ENCODE results near the gene NR2C1.
"Not testable (repeated sequence)": the region's sequence is repeated elsewhere in the genome, so short reads cannot be mapped to it uniquely, and the experiment has no call there.

NR2C1 gene

DNA sequence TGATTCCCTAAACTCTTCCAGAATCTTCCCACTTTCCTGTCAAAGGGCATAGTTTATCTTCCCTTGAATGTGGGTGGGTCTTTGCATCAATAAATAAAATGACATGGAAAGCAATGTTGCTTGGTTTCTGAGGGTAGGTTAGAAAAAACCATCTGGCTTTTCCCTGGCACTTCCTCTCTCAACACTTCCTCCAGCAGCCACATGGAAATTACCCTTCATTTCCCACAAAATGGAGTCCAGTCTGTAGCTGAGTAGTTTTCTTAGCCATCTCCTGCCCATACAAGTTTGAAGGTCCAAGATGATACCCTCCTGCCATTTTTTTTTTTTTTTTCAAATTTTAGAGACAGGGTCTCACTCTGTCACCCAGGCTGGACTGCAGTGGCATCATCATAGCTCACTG, 58.9 kb downstream of the NR2C1 start:
- H3K4me3 ChIP-seq (ENCODE audit: low read depth, low read length), result no peak overlapping the region
- no peak for DNase-seq (ENCODE audit: low read depth)

DNA sequence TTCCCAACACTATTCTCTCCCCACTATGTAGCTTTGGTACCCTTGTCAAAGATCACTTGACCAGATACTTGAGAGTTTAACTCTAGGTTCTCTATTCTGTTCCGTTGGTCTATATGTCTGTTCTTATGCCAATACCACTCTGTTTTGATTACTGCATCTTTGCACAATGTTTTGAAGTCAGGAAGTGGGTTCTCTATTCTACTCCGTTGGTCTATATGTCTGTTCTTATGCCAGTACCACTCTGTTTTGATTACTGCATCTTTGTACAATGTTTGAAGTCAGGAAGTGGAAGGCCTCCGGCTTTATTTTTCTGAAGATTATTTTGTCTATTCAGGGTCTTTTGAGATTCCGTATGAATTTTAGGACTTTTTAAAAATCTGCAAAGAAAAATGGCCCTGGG, 67.2 kb downstream of the NR2C1 start:
- no peak for DNase-seq (ENCODE audit: low read depth)
- no peak overlapping the region for H3K4me3 ChIP-seq (ENCODE audit: low read depth, low read length)

DNA sequence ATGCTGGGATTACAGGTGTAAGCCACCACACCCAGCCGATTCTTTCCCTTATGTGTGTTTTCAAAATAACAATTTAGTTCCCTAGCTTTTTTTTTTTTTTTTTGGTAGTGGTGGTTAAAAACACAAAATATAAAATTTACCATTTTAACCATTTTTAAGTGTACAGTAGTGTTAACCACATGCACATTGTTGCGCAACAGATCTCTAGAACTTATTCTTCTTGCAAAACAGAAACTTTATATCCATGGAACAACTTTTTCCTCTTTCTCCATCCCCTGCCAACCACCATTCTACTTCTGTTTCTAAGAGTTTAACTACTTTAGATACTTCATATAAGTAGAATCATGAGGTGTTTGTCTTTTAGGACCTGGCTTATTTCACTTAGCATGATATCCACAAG, 68.8 kb downstream of the NR2C1 start:
- peak; percentile 47 for DNase-seq (ENCODE audit: low read depth)
- no peak overlapping the region for H3K4me3 ChIP-seq (ENCODE audit: low read depth, low read length)

- H3K4me3 ChIP-seq (ENCODE audit: low read depth, low read length), result peak overlapping the region; percentile 83
- no peak for DNase-seq (ENCODE audit: low read depth)
Measured at GRCh38 chr12:95003921-95004272, 69.5 kb downstream of the NR2C1 start.

DNA sequence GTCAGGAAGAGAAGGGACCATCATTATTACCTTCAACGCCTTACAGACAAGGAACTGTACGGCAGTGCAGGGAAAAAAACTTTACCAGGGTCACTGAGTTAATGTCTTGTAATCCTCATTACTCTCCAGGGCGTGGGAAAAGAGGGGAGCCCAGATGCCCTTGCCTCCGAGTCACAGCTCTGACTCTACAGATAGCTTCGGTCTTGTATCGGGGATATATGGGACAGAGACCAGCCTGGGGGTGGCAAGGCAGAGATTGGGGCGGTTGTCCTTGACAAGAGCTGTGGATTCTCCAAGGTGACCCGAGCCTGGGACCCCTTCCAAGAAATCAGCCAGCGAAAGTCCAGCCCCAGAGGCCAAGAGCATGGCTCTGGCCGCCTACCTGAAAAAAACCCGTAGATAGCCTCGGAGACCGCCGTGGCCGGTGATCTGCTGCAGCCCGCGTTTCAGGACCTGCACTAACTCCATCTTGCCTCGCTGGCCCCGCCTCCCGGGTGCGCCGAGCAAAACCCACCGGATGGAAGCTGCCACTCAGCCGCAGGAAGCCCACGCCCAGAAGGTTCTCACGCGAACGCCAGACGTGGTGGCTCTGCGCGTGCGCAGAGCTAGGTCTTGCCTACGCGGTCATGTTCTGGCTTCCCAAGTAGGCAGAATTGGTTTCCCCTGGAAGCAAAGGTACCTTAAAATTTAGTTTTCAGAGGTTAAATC, 70.1 kb downstream of the NR2C1 start, which contains the start of gene NDUFA12:
NDUFA12 (minus strand) TSS at position 485 of the 708 bp plus-strand sequence; CDS start at position 468, 17 bp downstream.
- peak; percentile 92 for DNase-seq (ENCODE audit: low read depth)

GRCh38 chr12:95002754-95003153, 70.7 kb downstream of the NR2C1 start:
- H3K4me3 ChIP-seq (ENCODE audit: low read depth, low read length), result peak overlapping the region; percentile 83
- no peak for DNase-seq (ENCODE audit: low read depth)

More for the DNA sequence above, 70.1 kb downstream of the NR2C1 start, which contains the start of gene NDUFA12:
- peak within 1 kb of the TSS; percentile 83 for H3K4me3 ChIP-seq (ENCODE audit: low read depth, low read length)

DNA sequence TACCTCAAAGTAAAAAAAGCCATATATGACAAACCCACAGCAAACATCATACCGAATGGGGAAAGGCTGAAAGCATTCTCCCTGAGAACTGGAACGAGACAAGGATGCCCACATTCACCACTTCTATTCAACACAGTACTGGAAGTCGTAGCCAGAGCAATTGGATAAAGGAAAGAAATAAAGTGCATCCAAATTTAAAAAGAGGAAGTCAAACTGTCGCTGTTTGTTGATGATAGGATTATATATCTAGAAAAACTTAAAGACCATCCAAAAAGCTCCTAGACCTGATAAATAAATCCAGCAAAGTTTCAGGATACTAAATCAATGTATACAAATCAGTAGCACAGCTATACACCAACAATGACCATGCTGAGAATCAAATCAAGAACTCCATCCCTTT, 75.1 kb downstream of the NR2C1 start:
- DNase-seq (ENCODE audit: low read depth), result no peak
- no peak overlapping the region for H3K4me3 ChIP-seq (ENCODE audit: low read depth, low read length)

GRCh38 chr12:94997726-94998125, 75.7 kb downstream of the NR2C1 start:
- no peak for DNase-seq (ENCODE audit: low read depth)
- no peak overlapping the region for H3K4me3 ChIP-seq (ENCODE audit: low read depth, low read length)

- DNase-seq (ENCODE audit: low read depth), result no peak
- H3K4me3 ChIP-seq (ENCODE audit: low read depth, low read length), result no peak overlapping the region
Measured at GRCh38 chr12:94997061-94997460, 76.4 kb downstream of the NR2C1 start.

- DNase-seq (ENCODE audit: low read depth), result peak; percentile 44
- no peak overlapping the region for H3K4me3 ChIP-seq (ENCODE audit: low read depth, low read length)
Measured at GRCh38 chr12:94994312-94994711, 79.1 kb downstream of the NR2C1 start.

DNA sequence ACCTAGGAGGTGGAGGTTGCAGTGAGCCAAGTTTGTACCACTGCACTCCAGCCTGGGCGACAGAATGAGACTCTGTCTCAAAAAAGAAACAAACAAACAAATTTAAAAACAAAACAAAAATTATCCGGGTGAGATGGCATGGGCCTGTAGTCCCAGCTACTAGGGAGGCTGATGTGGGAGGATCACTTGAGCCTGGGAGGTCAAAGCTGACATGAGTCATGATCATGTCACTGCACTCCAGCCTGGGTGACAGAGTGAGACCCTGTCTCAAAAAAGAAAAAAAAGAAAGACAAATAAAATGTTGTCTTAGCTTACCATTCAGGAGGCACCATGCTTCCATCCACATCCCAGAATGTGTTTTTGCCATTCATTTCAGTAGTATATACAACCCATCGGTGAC, 79.6 kb downstream of the NR2C1 start:
- not testable (repeated sequence) for H3K4me3 ChIP-seq (ENCODE audit: low read depth, low read length); DNase-seq (ENCODE audit: low read depth)

DNA sequence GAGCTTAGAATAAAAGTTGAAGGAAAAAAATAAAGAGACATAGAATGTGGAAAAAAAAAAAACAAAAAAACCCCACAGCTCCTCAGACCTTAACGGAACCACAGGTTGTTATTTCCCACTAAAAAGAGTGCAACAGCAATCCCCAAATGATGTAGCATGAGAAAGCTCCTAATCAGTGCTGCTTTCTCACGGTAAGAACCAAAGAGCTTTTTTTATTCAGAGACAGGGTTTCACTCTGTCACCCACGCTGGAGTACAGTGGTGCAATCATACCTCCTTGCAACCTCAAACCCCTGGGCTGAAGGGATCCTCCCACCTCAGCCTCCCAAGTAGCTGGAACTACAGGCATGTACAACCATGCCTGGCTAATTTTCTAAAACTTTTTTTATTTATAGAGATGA, 83.2 kb downstream of the NR2C1 start:
- no peak overlapping the region for H3K4me3 ChIP-seq (ENCODE audit: low read depth, low read length)
- DNase-seq (ENCODE audit: low read depth), result no peak

DNA sequence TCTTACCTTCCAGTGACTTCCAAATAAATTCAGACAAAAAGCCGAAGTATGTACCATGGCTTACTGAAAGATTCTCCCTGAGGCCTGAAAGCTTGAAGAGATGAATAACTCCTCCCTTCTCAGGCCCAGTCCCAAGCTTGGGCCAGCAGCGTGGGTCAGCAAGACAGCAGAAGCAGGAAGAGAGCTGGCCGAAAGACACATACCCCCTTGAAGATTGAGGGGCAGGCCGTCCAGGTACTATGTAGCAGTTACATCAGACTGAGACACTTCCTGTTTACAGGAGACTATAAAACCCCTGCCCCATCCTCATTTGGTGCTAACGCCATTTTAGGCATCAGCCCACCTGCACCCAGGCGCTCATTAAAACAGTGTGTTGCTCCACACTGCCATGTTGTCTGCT, 84.9 kb downstream of the NR2C1 start:
- DNase-seq (ENCODE audit: low read depth), result no peak
- H3K4me3 ChIP-seq (ENCODE audit: low read depth, low read length), result no peak overlapping the region

DNA sequence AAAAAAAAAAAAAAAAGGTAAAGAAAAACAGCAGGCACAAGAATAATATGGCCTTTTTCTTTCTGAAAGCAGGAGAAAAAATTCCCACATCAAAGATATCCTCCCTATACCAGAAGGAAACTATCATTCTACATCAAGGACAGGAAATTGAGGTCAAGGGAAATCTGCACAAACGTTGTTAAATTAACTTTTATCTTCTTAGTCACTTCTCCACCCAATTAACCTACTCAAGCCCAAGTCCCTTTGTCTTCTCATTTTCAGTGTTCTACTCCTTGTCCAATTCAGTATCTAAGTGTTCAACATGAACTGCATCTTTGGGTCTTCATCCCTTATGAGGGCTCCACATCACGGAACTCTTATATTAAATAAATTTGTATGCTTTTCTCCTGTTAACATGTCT, 85.6 kb downstream of the NR2C1 start:
- no peak overlapping the region for H3K4me3 ChIP-seq (ENCODE audit: low read depth, low read length)
- DNase-seq (ENCODE audit: low read depth), result no peak

GRCh38 chr12:94987076-94987669, 86.2 kb downstream of the NR2C1 start:
- no peak for DNase-seq (ENCODE audit: low read depth)
- H3K4me3 ChIP-seq (ENCODE audit: low read depth, low read length), result no peak overlapping the region

- H3K4me3 ChIP-seq (ENCODE audit: low read depth, low read length); DNase-seq (ENCODE audit: low read depth): not testable (repeated sequence)
Measured at GRCh38 chr12:94985099-94985498, 88.3 kb downstream of the NR2C1 start.

DNA sequence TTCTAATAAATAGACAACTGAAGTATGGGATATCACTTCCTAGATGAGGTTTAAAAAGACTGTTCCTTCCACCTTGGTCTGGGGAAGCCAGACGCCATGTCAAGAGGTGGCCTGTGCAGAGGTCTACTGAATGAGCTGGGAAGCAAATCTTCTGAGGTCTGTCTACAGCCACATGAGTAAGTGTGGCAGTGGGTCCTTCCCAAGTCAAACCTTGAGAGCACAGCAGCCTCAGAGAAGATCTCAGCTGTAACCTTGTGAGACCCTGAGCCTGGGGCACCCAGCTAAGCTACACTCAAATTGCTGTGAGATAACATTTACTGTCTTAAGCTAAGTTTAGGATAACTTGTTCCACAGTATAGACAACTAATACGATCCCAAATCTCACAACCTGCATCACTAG, 90.1 kb downstream of the NR2C1 start:
- no peak overlapping the region for H3K4me3 ChIP-seq (ENCODE audit: low read depth, low read length)
- DNase-seq (ENCODE audit: low read depth), result no peak

GRCh38 chr12:94982456-94982855, 91.0 kb downstream of the NR2C1 start:
- no peak overlapping the region for H3K4me3 ChIP-seq (ENCODE audit: low read depth, low read length)

DNA sequence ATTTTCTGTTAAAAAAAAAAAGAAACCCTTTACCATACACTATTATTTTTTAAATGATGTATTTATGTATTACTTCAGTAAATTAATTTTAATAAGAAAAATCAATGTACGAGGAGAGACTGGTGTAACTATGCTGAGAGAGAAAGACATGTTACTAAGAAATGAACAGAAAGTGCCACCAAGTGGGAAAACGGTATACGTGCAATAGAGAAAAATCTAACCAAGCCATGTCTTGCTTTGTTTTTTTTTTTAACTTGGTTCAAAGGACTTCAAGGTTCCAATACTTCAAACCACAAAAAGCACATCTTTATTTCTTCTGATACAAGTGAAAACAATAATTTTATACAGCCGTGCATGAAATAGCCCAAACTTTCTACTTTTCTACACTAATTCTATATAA, 92.8 kb downstream of the NR2C1 start:
- H3K4me3 ChIP-seq (ENCODE audit: low read depth, low read length), result no peak overlapping the region
- DNase-seq (ENCODE audit: low read depth), result peak; percentile 6

More at GRCh38 chr12:94982456-94982855, 91.0 kb downstream of the NR2C1 start:
- no peak for DNase-seq (ENCODE audit: low read depth)

- no peak for DNase-seq (ENCODE audit: low read depth)
Measured at GRCh38 chr12:94979941-94980340, 93.5 kb downstream of the NR2C1 start.

GRCh38 chr12:94977766-94978468, 95.5 kb downstream of the NR2C1 start:
- no peak for DNase-seq (ENCODE audit: low read depth)
- no peak overlapping the region for H3K4me3 ChIP-seq (ENCODE audit: low read depth, low read length)

More at GRCh38 chr12:94979941-94980340, 93.5 kb downstream of the NR2C1 start:
- H3K4me3 ChIP-seq (ENCODE audit: low read depth, low read length), result no peak overlapping the region

All from skeletal muscle cell (primary cell).